ENCODE data around the gene COL4A4. TPM values are rescaled to one million over a fixed set of nuclear protein-coding genes. Genes with fewer than 3 reads are reported as not detected.

Gene COL4A4
- total RNA-seq, 1 experiment from 2014 or later = 0.55 TPM

- Histone ChIP-seq H3K36me3 (ENCODE audit: low read depth, low read length) (no peaks in the 10 kb centered on the region), H3K9me2 (replicated peaks; ENCODE audit: low read length) (no peaks in the 10 kb centered on the region), H2AFZ (ENCODE audit: low read length) (no peak overlapping the region), H3K4me2 (ENCODE audit: low read length) (no peak overlapping the region), H3K4me1 (ENCODE audit: insufficient read depth, low read length) (0 out of 2 replicates have a peak, but pooled peaks cover 3% of the 10 kb centered on the region), H3K9me3 (ENCODE audit: low read length) (no peaks in the 10 kb centered on the region), H3K27me3 (ENCODE audit: low read length) (no peaks in the 10 kb centered on the region), H3F3A (ENCODE audit: low read length, unreplicated experiment) (no peaks in the 10 kb centered on the region), H4K20me1 (ENCODE audit: low read length) (no peaks in the 10 kb centered on the region), H3K9ac (ENCODE audit: low read length) (no peak overlapping the region), H3K27ac (ENCODE audit: low read length) (no peak overlapping the region), H3K79me2 (ENCODE audit: low read length) (no peaks in the 10 kb centered on the region), H3K4me3 (ENCODE audit: low read length) (no peak overlapping the region)
- POLR2A ChIA-PET (ENCODE audit: unreplicated experiment) = no interaction called here
- no peak for DNase-seq
- BruUV-seq (replicated peaks) = no TSS peak
- no peak for TF ChIP-seq CTCF (conservative IDR thresholded peaks at IDR 0.05; ENCODE audit: low read depth, low read length)
- no peak for TF ChIP-seq EZH2 (IDR thresholded peaks at IDR 0.05; ENCODE audit: low read length, unreplicated experiment)
- no peak for TF ChIP-seq EZH2phosphoT487 (IDR thresholded peaks at IDR 0.05; ENCODE audit: borderline replicate concordance, low read length)
- no peak for ATAC-seq
- intact Hi-C loops (cut with micrococcal nuclease) = loop anchor here (2.0 to 10.0 kb wide), 4 partner anchors 123 to 329 kb away; no protein-coding TSS in a partner anchor
- CTCF ChIA-PET = no interaction called here
Observed at GRCh38 chr2:226983895-226984749, 179.9 kb downstream of the COL4A4 start.

GRCh38 chr2:226981791-226982326 lies 182.1 kb downstream of the COL4A4 start:
- Histone ChIP-seq H3K79me2 (ENCODE audit: low read length) (no peaks in the 10 kb centered on the region), H3K4me2 (ENCODE audit: low read length) (no peak overlapping the region), H3K4me1 (ENCODE audit: insufficient read depth, low read length) (peaks cover 18% of the 10 kb centered on the region), H4K20me1 (ENCODE audit: low read length) (no peaks in the 10 kb centered on the region), H3K36me3 (ENCODE audit: low read depth, low read length) (no peaks in the 10 kb centered on the region), H3F3A (ENCODE audit: low read length, unreplicated experiment) (no peaks in the 10 kb centered on the region), H3K9ac (ENCODE audit: low read length) (no peak overlapping the region), H2AFZ (ENCODE audit: low read length) (no peak overlapping the region), H3K27me3 (ENCODE audit: low read length) (no peaks in the 10 kb centered on the region), H3K27ac (ENCODE audit: low read length) (no peak overlapping the region), H3K9me3 (ENCODE audit: low read length) (no peaks in the 10 kb centered on the region), H3K9me2 (replicated peaks; ENCODE audit: low read length) (no peaks in the 10 kb centered on the region), H3K4me3 (ENCODE audit: low read length) (no peak overlapping the region)
- TF ChIP-seq CTCF (conservative IDR thresholded peaks at IDR 0.05; ENCODE audit: low read depth, low read length) (no peak), EZH2 (IDR thresholded peaks at IDR 0.05; ENCODE audit: low read length, unreplicated experiment) (no peak), EZH2phosphoT487 (IDR thresholded peaks at IDR 0.05; ENCODE audit: borderline replicate concordance, low read length) (no peak)
- DNase-seq (no peak), ATAC-seq (no peak)
- ChIA-PET CTCF (interaction anchor here (0.5 kb wide), 1 partner anchor 1317 kb away, joined by 4 read pairs; no protein-coding TSS in a partner anchor), POLR2A (ENCODE audit: unreplicated experiment) (no interaction called here)
- BruUV-seq (replicated peaks) = no TSS peak
- intact Hi-C loops (cut with micrococcal nuclease) = loop anchor here (10.0 kb wide), 1 partner anchor 327 kb away; no protein-coding TSS in a partner anchor

GRCh38 chr2:226979004-226979403 lies 185.0 kb downstream of the COL4A4 start:
- Histone ChIP-seq H3K9me2 (replicated peaks; ENCODE audit: low read length) (no peaks in the 10 kb centered on the region), H3K9ac (ENCODE audit: low read length) (no peak overlapping the region), H3K79me2 (ENCODE audit: low read length) (no peaks in the 10 kb centered on the region), H3K4me2 (ENCODE audit: low read length) (no peak overlapping the region), H3K9me3 (ENCODE audit: low read length) (no peaks in the 10 kb centered on the region), H3K27me3 (ENCODE audit: low read length) (no peaks in the 10 kb centered on the region), H3K4me1 (ENCODE audit: insufficient read depth, low read length) (peaks cover 16% of the 10 kb centered on the region), H3K27ac (ENCODE audit: low read length) (no peak overlapping the region), H4K20me1 (ENCODE audit: low read length) (no peaks in the 10 kb centered on the region), H3F3A (ENCODE audit: low read length, unreplicated experiment) (no peaks in the 10 kb centered on the region), H2AFZ (ENCODE audit: low read length) (no peak overlapping the region), H3K4me3 (ENCODE audit: low read length) (no peak overlapping the region), H3K36me3 (ENCODE audit: low read depth, low read length) (no peaks in the 10 kb centered on the region)
- TF ChIP-seq EZH2 (IDR thresholded peaks at IDR 0.05; ENCODE audit: low read length, unreplicated experiment) = no peak
- TF ChIP-seq EZH2phosphoT487 (IDR thresholded peaks at IDR 0.05; ENCODE audit: borderline replicate concordance, low read length) = no peak
- no peak for TF ChIP-seq CTCF (conservative IDR thresholded peaks at IDR 0.05; ENCODE audit: low read depth, low read length)
- BruUV-seq (replicated peaks) = no TSS peak
- ATAC-seq (no peak), DNase-seq (no peak)
- intact Hi-C loops (cut with micrococcal nuclease) = loop anchor here (2.0 kb wide), 1 partner anchor 110 kb away; no protein-coding TSS in a partner anchor
- CTCF ChIA-PET = no interaction called here
- POLR2A ChIA-PET (ENCODE audit: unreplicated experiment) = no interaction called here

All from PC-3 (cell line).